Activated CD8-positive, alpha-beta T cell treated with anti-CD3 and anti-CD28 coated beads for 36 hours (primary cell): ENCODE measurements around the gene GALR2. TPM values are rescaled to one million over a fixed set of nuclear protein-coding genes. Genes with fewer than 3 reads are reported as not detected.

ENCODE experiments used
- ATAC-seq: fragments of 200-7000 bp; cut with Tn5 transposase; one replicate; pipeline ENCODE4 v1.10.0; 2021; ENCODE audit warnings: mild to moderate bottlenecking, moderate library complexity
- CTCF ChIA-PET: fragments of 350-600 bp; sonication (Branson Sonifier 250); formaldehyde crosslinking; loops from one replicate; lab custom pipeline; 2021; ENCODE audit warnings: antibody characterized with exemption; lab: Charles Lee
- POLR2A ChIA-PET: fragments of 350-600 bp; sonication (Branson Sonifier 250); formaldehyde crosslinking; loops from one replicate; lab custom pipeline; 2021; ENCODE audit warnings: antibody characterized with exemption; lab: Charles Lee
- DNase-seq: peaks from one replicate; pipeline ENCODE4 v3.0.0-alpha.2; 2020
- H3K27ac Mint-ChIP-seq: one replicate; pipeline ENCODE4 v1.8.0; 2021; ENCODE audit warnings: mild to moderate bottlenecking, mixed read lengths
- H3K27me3 Mint-ChIP-seq: one replicate; pipeline ENCODE4 v1.8.0; 2021; ENCODE audit warnings: mixed read lengths
- H3K36me3 Mint-ChIP-seq: one replicate; pipeline ENCODE4 v1.8.0; 2021; ENCODE audit warnings: low read depth, mixed read lengths
- H3K4me1 Mint-ChIP-seq: one replicate; pipeline ENCODE4 v1.8.0; 2021; ENCODE audit warnings: low read depth, mixed read lengths
- H3K4me3 Mint-ChIP-seq: one replicate; pipeline ENCODE4 v1.8.0; 2021; ENCODE audit warnings: mild to moderate bottlenecking, moderate library complexity, mixed read lengths
- H3K9me3 Mint-ChIP-seq: one replicate; pipeline ENCODE4 v1.8.0; 2021; ENCODE audit warnings: mixed read lengths
- CTCF ChIP-seq: fragments of 200-600 bp; IDR thresholded peaks from one replicate; pipeline ENCODE4 v1.8.0; 2022; ENCODE audit warnings: antibody characterized with exemption, mild to moderate bottlenecking
- intact Hi-C: fragments of 100-400 bp; cut with micrococcal nuclease; formaldehyde crosslinking; loops from one replicate; pipeline ENCODE4 v1.10.0; 2022
- total RNA-seq, 2 experiments: library from RNA; stranded (reverse); gene quantifications; one replicate each; pipeline ENCODE4 v1.2.3, GENCODE V29; 2021

The GALR2 gene
- total RNA-seq, 2 experiments from 2014 or later: 1.6 to 2.1 TPM

GRCh38 chr17:76032073-76032779 lies 42.4 kb upstream of the GALR2 start:
- TF ChIP-seq CTCF: no peak
- Mint-ChIP-seq H3K27ac (no peak overlapping the region), H3K36me3 (peaks cover 4% of the 10 kb centered on the region), H3K4me3 (no peak overlapping the region), H3K27me3 (no peaks in the 10 kb centered on the region), H3K4me1 (peaks cover 29% of the 10 kb centered on the region), H3K9me3 (no peaks in the 10 kb centered on the region)
- ATAC-seq (no peak), DNase-seq (no peak)
- POLR2A ChIA-PET: interaction anchor here (0.6 to 1.2 kb wide), 2 partner anchors 17 to 201 kb away, joined by 3 read pairs; no protein-coding TSS in a partner anchor
- intact Hi-C loops: no loop called here
- CTCF ChIA-PET: interaction anchor here (0.6 to 2.6 kb wide), 4 partner anchors 18 to 266 kb away, joined by 3 to 10 read pairs (median 6); partner anchors contain the start of gene CDK3

- Mint-ChIP-seq H3K36me3 (peaks cover 6% of the 10 kb centered on the region), H3K4me3 (no peak overlapping the region), H3K4me1 (peaks cover 33% of the 10 kb centered on the region), H3K27me3 (no peaks in the 10 kb centered on the region), H3K9me3 (no peaks in the 10 kb centered on the region), H3K27ac (no peak overlapping the region)
- intact Hi-C loops: no loop called here
- ChIA-PET POLR2A (interaction anchor here (1.2 kb wide), 1 partner anchor 18 kb away, joined by 3 read pairs; no protein-coding TSS in a partner anchor), CTCF (interaction anchor here (0.8 to 2.6 kb wide), 4 partner anchors 14 to 33 kb away, joined by 3 to 10 read pairs (median 4); partner anchors contain the start of gene CDK3)
- TF ChIP-seq CTCF: no peak
- no peak for ATAC-seq
- DNase-seq: no peak
Observed at GRCh38 chr17:76032780-76033108, 41.8 kb upstream of the GALR2 start.

GRCh38 chr17:76033139-76033538 lies 41.4 kb upstream of the GALR2 start:
- ATAC-seq: no peak
- H3K4me1 Mint-ChIP-seq: peaks cover 36% of the 10 kb centered on the region
- TF ChIP-seq CTCF: no peak
- ChIA-PET POLR2A (interaction anchor here (0.5 kb wide), 1 partner anchor 33 kb away, joined by 3 read pairs; no protein-coding TSS in a partner anchor), CTCF (interaction anchor here (0.8 to 2.6 kb wide), 6 partner anchors 14 to 246 kb away, joined by 3 to 10 read pairs (median 4); partner anchors contain the start of gene CDK3)
- H3K9me3 Mint-ChIP-seq: no peaks in the 10 kb centered on the region
- no peak overlapping the region for H3K27ac Mint-ChIP-seq
- no peaks in the 10 kb centered on the region for H3K27me3 Mint-ChIP-seq
- peaks cover 9% of the 10 kb centered on the region for H3K36me3 Mint-ChIP-seq
- intact Hi-C loops: no loop called here
- no peak overlapping the region for H3K4me3 Mint-ChIP-seq
- DNase-seq: no peak

DNA sequence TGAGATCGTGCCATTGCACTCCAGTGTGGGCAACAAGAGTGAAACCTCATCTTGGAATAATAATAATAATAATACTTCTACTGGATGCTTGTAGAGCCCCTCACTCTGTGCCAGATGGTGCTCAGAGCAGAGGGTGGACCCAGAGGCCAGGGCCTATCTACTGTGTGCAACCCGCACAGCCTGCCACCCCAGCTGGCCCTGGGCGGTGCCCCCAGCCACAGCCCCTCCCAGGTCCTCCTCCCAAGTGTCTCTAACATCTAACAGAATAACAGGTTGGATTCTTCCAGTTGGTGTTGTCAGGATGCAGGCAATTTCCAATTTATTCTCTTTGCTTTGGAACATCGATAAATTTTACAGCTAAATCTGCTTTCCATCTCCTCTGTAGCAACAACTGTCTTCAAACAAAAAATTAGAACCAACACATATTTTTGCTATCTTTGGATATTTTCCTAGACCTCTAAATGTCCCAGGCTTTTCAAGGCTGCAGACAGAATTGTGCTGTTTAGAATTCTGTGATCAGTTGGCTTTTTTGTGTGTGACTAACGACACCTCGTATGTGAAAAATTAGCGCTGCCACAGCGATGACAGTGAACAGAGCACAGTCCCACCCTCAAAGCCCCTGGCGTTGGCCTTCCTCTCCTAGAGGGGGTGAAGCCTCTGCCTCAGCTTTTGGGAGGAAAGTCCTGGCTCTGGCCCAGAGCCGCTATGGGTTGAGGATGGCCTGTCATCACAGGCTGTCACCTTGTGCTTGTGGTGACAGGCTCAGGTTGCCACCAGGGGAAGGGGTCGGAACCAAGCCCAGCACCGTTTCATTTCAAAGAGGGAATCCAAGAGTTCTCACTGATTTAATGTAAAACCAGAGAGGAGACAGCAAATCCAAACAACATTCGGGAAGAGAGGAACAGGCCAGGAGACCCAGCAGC lies 39.9 kb upstream of the GALR2 start:
- Mint-ChIP-seq H3K4me3 (no peak overlapping the region), H3K36me3 (peaks cover 18% of the 10 kb centered on the region), H3K9me3 (no peaks in the 10 kb centered on the region), H3K27me3 (no peaks in the 10 kb centered on the region), H3K4me1 (peaks cover 24% of the 10 kb centered on the region), H3K27ac (no peak overlapping the region)
- POLR2A ChIA-PET: interaction anchor here (0.7 to 1.0 kb wide), 3 partner anchors 8 to 14 kb away, joined by 3 read pairs; no protein-coding TSS in a partner anchor
- intact Hi-C loops: no loop called here
- DNase-seq (no peak), ATAC-seq (no peak)
- CTCF ChIA-PET: interaction anchor here (0.5 to 2.6 kb wide), 6 partner anchors 12 to 433 kb away, joined by 3 to 10 read pairs (median 4); partner anchors contain the start of gene CDK3
- no peak for TF ChIP-seq CTCF
